Measurements from ENCODE around the gene FNIP1. TPM values are rescaled to one million over a fixed set of nuclear protein-coding genes. Genes with fewer than 3 reads are reported as not detected.

The FNIP1 gene
- total and polyA plus RNA-seq, 9 of the 15 experiments (the other 6 are each of a cell fraction or from before 2014, with no cell fraction given): 5.0 to 32.8 (median 18.4) TPM

DNA sequence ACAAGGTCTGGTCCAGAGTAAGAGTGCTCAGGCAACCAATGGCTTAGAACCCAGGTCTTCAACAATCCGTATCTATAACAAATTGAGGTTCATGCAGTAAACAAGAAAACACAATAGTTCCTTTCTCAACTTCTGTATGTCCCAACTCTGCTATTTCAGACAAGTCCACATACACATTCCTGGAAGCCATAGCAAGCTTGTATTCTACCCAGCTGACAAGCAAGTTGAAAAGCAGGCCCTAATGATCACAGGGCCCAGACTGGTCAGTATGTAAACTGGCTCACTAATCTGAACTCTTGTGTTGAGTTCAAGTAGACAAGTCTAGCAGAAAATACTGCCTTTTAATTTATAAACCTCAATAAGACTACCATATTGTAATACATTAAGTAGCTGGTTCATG is 26.9 kb downstream of the FNIP1 start:
- no peak overlapping the region for H3K9ac ChIP-seq (ENCODE audit: insufficient read depth in 1 of 2, low read depth in 2 of 2, low read length in 2 of 2)
- POLR2A ChIA-PET: interaction anchor here (1.0 to 1.2 kb wide), 2 partner anchors 16 to 19 kb away, joined by 3 read pairs; no protein-coding TSS in a partner anchor

More for the DNA sequence above, 26.9 kb downstream of the FNIP1 start:
- peaks cover 3 to 28% of the 10 kb centered on the region in 2 experiments; a peak in 3 of 5 replicates for H3K4me1 ChIP-seq (replicated peaks in 1 of 2; ENCODE audit: control insufficient read depth in 2 of 2, insufficient read depth in 2 of 2, low read length in 2 of 2)
- H3K4me3 ChIP-seq: no peak overlapping the region
- CTCF ChIA-PET (ENCODE audit: low intra/inter-chr PET ratio): no interaction called here
- peaks cover 9% of the 10 kb centered on the region; the same call in 2 of the 3 replicates for H3K36me3 ChIP-seq (ENCODE audit: control insufficient read depth, insufficient read depth, low read length)
- H2AFZ ChIP-seq (ENCODE audit: low read depth, low read length): no peak overlapping the region
- no peaks in the 10 kb centered on the region for H3K9me1 ChIP-seq (ENCODE audit: control insufficient read depth, insufficient read depth, low read length)
- DNase-seq (ENCODE audit: extremely low read depth in 1 of 4, low spot score in 3 of 4) (no peak), FAIRE-seq (no peak), ATAC-seq (peak; percentile 35)
- peaks cover 97% of the 10 kb centered on the region for H3K79me2 ChIP-seq (ENCODE audit: control insufficient read depth, insufficient read depth, low read length)
- in situ Hi-C loops (cut with MboI) (no loop called here), intact Hi-C loops (cut with micrococcal nuclease) (no loop called here)
- no peak overlapping the region for H3K27ac ChIP-seq (ENCODE audit: extremely low read depth, low read depth, low read length)
- no peak overlapping the region for H3K4me2 ChIP-seq (ENCODE audit: insufficient read depth, low read length)
- 0 out of 2 replicates have a peak, but pooled peaks cover 6% of the 10 kb centered on the region for H3K9me3 ChIP-seq (replicated peaks; ENCODE audit: control insufficient read depth, insufficient read depth, low read depth, low read length)
- no TSS peak for BruUV-seq (replicated peaks)
- H3K27me3 ChIP-seq (ENCODE audit: control insufficient read depth in 2 of 2, insufficient read depth in 2 of 2, low read length in 2 of 2): no peaks in the 10 kb centered on the region
- peaks cover 30% of the 10 kb centered on the region for H4K20me1 ChIP-seq (replicated peaks; ENCODE audit: control insufficient read depth, insufficient read depth, low read length)
- TF ChIP-seq, protein P1, sequence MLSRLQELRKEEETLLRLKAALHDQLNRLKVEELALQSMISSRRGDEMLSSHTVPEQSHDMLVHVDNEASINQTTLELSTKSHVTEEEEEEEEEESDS (CRISPR knock-in tag; IDR thresholded peaks at IDR 0.05): no peak
- TF ChIP-seq MTA1 (IDR thresholded peaks at IDR 0.05; ENCODE audit: borderline replicate concordance) (no peak), SRSF7 (optimal IDR thresholded peaks at IDR 0.05; ENCODE audit: low read depth, low read length) (no peak), SNRNP70 (optimal IDR thresholded peaks at IDR 0.05; ENCODE audit: low read depth, low read length) (no peak), FOXJ2 (tag; IDR thresholded peaks at IDR 0.05) (no peak), POLR2G (IDR thresholded peaks at IDR 0.05; ENCODE audit: low read depth, low read length) (no peak), BDP1 (IDR thresholded peaks at IDR 0.05; ENCODE audit: insufficient read depth, insufficient read length) (no peak)
- TF ChIP-seq, protein P2, sequence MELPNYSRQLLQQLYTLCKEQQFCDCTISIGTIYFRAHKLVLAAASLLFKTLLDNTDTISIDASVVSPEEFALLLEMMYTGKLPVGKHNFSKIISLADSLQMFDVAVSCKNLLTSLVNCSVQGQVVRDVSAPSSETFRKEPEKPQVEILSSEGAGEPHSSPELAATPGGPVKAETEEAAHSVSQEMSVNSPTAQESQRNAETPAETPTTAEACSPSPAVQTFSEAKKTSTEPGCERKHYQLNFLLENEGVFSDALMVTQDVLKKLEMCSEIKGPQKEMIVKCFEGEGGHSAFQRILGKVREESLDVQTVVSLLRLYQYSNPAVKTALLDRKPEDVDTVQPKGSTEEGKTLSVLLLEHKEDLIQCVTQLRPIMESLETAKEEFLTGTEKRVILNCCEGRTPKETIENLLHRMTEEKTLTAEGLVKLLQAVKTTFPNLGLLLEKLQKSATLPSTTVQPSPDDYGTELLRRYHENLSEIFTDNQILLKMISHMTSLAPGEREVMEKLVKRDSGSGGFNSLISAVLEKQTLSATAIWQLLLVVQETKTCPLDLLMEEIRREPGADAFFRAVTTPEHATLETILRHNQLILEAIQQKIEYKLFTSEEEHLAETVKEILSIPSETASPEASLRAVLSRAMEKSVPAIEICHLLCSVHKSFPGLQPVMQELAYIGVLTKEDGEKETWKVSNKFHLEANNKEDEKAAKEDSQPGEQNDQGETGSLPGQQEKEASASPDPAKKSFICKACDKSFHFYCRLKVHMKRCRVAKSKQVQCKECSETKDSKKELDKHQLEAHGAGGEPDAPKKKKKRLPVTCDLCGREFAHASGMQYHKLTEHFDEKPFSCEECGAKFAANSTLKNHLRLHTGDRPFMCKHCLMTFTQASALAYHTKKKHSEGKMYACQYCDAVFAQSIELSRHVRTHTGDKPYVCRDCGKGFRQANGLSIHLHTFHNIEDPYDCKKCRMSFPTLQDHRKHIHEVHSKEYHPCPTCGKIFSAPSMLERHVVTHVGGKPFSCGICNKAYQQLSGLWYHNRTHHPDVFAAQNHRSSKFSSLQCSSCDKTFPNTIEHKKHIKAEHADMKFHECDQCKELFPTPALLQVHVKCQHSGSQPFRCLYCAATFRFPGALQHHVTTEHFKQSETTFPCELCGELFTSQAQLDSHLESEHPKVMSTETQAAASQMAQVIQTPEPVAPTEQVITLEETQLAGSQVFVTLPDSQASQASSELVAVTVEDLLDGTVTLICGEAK (IDR thresholded peaks at IDR 0.05): no peak
- TF ChIP-seq, protein P2 (CRISPR knock-in tag; IDR thresholded peaks at IDR 0.05): no peak
- WGBS (ENCODE audit: insufficient coverage, low coverage, missing lambda C conversion rate): 65% methylated on average over 1 of the region's 1 CpG

All from K562 (cell line).